Amygdala (tissue), 56 donors: ENCODE results near the gene CPNE4.
"Not testable (repeated sequence)": the region's sequence is repeated elsewhere in the genome, so short reads cannot be mapped to it uniquely, and the experiment has no call there.

Source experiments
- DNase-seq, 56 donors: peaks; one replicate each; lab custom pipeline; 2025; lab: John Stamatoyannopoulos, UW

The CPNE4 gene

DNA sequence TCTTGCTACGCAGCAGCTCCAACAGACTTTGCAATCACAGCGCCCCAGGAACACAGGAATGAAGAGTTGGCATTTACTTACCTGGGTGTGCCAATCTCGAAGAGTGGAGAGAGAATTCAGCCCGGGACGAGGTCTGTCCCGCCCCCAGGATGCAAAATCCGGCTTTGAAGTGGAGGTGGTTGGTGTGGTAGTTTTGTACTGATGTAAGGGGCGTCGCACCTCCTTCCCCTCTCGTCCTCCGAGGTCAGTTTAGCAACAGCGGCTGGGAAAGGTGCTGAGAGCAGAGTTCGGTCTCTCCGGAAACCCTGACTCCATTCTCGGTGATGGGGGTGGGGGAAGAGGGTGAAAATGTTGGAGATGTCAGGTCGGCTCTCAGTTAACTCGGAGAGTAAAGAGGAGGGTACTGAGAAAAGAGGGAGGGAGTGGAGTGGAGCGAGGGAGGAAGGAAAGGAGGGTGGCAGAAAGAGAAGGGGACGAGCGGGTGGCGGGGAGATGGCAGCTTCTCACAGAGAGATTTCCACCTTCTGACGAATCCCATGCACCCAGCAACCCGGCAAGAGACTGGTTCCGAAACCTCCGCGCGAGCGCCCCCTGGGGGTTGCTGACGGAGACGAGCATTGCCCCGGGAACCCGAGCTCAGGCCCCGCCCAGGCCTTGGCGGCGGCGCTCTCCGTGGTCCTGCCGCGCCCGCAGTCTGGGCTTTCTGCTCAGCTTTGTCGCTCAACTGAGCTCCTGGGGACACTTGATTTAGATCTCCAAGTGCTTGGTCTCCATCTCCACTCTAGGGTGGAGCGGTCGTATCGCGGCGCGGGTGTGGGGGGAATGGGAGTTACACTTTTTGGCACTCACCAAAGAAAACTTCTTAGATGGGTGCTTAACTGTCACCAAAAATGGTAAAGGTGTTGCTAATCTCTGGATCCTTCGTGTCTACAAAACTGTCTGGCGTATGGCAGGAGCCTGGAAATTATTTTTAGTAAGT, at the start of gene CPNE4:
TSS of gene CPNE4 (minus strand) at position 529 of the 979 bp plus-strand sequence.
- DNase-seq = peak in 55 of 56 donors; percentile 4 to 87 (median 57)

DNA sequence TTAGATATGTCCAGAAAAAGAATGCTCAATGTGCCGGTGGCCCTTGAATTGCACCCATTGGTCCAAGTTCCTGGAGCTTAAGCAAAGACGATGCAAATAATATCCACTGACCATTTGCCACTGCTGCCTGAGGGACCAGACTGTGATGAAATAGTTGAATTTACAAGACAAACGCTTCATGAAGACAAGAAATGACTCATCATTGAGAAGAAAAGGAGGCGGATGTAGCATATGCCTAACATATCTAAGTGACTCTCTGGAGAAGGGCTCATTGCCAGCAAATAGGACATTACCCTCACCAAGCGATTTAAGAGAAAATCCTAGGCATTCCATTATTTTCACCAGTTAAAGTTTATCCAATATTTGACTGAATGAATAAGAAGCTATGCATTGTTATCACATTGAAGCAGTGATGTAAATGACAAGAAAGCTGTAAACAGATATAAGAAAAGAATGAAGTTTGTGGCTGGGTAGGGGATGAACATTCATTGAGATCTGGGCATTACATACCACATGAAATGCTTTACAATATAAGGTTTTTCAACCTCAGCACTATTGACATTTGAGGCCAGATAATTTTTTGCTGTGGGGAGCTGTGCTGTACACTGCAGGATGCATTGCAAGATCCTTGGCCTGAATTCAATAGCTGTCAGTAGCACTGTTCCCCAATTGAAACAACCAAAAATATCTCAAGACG, 48.9 kb upstream of the CPNE4 start:
- DNase-seq = peak in 1 of 56 donors; percentile 8

DNA sequence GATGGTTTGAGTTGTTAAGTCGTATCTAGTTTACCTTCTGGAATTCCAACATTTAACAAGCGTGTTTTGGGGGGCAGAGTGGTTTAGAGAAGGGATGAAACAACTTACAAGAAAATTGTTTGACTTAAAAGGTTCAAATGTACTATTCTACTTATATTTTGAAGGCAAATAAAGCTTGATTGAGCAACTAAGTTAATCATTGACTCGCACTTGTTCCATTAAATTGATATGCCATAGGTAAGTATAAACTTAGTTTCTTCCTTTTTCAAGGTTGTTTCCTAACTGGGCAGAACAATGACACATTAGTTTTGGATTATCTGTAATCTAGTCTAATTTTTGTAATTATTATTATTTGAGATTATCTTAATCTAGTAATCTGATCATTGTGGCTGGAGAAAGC, 48.3 kb upstream of the CPNE4 start:
- DNase-seq = no peak

DNA sequence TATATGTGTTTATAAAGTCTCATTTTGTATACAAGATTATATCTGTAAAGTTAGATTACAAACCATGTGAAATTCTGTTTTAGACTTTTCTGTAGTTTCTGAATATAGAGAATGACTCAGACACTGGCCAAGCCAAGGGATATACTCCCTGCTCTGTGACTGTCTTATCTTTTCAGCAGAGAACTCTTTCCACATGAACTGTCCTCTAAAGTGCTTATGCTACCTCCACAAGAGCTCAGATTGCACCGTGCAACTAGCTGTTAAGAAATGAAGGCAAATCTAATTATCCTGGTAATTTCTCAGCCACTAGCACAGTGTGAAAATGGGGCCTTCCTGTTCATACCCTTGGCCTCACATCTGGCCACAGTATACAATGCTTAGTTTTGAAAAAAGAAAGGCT, 44.3 kb upstream of the CPNE4 start:
- DNase-seq = no peak

DNA sequence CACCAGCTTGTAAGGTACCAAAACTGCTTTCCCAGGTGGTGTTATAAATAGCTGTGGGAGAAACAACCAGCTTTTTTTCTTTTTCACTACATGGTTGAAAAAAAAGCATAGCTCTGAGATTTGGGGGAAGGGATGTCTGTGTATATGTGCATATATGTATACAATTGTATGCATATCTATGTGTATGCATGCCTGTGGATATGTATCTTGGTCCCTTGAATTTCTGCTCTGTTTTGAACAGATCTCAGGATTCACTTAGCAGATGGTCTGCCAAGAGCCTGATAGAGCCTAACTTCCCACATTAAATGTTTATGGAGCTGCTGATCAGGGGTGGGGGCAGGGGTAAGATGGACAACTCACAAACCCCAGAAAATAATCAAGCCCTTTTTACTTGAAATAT, 39.0 kb upstream of the CPNE4 start:
- DNase-seq = no peak

DNA sequence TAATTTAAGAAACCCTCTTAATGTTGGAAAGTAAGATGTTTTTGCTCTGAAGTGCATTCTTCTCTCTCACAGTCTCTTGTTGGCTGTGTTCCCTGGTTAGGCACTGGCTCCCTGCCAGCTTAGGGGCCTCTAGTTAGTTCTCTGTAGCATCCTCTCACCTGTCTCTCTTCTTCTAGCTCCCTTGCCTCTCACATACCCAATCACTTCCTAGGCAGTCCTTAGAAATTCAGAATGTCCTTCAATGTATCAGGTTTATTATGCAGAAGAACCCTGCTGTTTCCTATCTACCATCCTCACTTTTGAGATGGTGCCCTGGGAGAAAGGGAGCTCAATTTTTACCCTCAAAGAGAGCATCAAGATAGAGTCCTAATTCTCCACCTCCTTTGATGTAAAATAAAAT, 36.2 kb upstream of the CPNE4 start:
- DNase-seq = peak in 5 of 56 donors; percentile 2 to 5 (median 3)

DNA sequence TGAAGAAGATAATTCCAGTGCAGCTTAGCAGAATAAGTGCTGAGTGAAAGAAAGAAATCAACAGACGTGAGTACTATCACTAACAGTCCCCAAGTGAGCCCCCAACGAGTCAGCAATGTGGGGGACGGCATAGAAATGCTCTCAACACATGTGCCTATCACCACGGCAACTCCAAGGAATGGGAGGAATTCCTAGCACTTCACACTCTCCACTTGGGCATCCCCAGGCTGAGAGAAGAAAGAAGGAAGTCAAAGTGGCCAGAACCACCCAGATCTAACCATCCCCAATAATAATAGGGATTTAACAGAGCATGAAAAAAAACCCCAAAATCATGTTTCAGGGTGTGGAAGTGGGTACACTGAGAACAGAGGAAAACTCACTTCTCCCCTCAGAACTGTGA, 29.3 kb upstream of the CPNE4 start:
- DNase-seq = no peak

DNA sequence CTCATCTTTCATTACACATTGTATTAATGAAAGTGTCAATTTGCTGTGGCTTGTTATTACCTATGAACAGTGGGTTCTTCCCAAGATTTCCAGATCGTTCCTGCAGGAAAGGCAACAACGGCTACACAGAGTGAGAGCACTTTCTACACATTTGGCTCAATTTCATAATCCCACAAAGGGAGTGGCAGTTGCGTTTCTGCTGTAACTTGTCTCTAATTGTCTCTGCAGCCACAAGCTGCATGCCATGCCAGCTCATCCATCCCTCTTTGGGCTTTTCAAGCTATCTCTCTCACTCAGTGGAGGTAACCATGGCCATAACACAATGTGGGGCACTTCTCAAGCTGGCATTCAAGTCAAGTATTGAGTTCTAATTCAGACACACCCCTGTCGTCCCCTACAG, 27.7 kb upstream of the CPNE4 start:
- DNase-seq = no peak

DNA sequence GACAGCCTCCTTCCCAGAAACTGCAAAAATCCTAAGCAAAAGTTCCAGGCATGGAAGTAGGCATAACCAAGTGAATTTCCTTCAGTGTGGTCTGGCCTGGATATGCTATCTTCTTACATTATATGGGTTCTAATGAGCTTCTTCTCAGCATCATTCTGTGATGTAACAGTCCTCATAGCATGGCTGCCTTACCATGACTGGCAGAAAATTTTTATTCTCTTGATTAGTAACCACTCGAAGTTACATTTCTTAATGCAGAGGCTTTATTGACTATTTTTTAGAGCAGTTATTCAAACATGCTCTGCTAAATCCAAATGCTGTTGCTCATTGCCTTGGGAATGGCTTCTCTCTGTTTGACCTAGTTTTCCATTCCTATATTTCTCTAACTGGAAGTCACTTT, 21.1 kb upstream of the CPNE4 start:
- DNase-seq = no peak

DNA sequence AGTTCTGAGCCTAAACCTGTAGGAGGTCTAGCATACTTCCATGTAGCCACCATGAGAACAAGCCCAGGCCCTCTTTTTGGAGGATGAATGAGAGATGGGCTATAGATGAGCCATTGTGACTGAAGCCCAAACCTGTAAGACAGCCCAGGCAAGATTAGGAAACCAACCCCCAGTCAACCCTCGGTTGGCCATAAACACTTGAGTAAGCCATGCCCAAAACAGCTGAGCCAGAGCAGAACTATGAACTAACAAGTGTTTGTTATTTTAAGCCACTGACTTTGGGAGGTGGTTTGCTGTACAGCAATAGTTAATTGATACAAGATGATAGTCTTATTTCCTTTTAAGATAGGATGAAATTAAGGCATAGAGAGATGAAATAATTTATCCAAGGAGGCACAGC, 12.4 kb upstream of the CPNE4 start:
- DNase-seq = no peak

DNA sequence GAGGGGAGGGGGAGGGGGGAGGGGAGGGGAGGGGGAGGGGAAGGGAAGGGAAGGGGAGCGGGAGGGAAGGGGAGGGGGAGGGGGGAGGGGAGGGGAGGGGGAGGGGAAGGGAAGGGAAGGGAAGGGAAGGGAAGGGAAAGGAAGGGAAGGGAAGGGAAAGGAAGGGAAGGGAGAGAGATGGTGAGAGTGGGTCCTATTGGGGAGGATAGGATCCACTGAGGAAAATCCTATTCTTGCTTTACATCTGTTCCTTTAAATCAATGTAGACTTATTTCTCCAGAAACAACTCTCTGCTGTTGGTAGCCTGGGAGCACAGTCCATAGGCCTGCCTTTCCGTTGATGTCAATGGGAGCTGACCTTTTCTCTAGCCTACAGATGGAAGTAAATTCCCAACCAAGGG, 10.1 kb upstream of the CPNE4 start:
- DNase-seq = not testable (repeated sequence)

DNA sequence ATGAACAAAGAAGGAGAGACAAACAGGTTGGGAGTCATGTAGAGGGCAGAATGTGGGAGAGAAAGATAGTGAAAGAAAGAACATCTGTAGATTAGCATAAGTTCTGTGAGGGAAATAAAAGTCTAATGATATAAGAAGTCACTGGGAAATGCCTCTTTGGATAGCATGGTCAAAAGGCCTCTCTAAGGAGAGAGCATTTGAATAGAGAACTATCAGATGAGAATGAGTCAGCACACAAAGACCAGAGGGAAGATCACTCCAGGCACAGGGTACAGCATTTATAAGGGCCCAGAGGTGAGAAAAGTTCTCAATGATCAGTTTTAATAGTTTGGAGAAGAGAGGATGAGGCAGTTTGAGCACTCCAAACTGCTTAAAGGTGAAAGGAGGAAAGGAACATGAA, 7.9 kb upstream of the CPNE4 start:
- no peak for DNase-seq

DNA sequence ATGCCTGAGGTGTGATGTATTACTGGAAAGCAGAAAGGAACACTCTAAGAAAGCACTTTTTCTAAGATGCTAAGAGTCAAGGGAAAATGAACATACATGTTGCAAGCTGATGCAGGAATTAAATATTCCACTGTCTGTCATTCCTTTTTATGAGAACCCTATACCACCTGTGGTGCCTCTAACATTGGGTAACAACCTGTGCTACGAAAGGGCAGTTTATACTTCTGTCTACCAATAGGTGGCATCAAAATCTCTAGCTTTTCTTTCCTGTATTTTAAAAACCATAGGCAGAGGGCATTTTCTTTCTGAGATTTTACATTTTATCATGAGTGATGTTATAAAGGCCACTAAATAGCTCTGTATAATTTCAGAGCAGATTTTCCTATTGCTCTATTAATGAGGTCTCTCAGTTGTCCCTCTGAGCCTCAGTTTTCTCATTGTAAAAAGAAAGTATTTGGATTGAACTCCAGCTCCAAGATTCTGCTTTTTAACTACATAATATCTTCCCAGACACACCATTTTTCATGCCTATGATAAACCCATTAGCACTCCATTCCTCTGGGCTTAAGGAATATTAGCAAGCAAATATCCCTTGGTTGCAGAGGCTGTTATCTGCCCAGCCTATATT, 3.5 kb upstream of the CPNE4 start:
- DNase-seq = no peak

DNA sequence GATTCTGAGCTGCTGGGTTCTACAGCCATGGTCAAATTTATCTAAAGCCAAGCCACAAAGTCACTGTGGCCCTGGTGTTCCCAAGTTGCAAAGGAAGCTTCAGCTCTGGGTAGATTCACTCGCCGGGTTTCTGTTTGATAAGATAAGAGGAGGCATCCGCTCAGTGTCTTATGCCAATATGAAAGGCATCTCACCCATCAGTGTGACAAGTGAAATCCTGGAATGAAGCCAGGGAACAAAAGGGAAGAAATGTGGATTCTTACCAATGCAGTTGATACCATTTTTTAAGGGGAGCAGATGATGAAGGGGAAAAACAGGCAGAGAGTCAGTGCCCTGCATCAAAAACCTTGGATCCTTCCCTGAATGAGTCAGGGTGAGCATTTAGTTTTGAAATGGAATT, 2.8 kb upstream of the CPNE4 start:
- no peak for DNase-seq

DNA sequence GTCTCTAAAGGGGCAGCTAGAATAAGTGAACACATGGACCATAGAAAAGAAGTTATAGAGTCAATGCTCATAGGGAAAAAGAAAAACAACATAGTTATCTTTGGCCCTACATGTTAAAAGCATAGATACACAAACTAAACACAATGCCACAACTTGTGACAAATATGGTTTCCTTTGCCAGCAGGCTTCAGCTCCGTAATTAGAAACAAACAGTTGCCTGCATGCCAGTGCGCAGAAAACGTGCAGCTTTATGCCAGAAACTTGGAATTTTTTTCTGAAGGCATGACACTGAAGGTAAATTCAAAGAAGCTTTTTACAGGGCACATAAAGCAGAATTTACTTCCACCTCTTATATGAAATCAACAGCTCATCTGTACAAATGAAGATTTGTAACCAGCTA, 2.2 kb upstream of the CPNE4 start:
- DNase-seq = no peak

DNA sequence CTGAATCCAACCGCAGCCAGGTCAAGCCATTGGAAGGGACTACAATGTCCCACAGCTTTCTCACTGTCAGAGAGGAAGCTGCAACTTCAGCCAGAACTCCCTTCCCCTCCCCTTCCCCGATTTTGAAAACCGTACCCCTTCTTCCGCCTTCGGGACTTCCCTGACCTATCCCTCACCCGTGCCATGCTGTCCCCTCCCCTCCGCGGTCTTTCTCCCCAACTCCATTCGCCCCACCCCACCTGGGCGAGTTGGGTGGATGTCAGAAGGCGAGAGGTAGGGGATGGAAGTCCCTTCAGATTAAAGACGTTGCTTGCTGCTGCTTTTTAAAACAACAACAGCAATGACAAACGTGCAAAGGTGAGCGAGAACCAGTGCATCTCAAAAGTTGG, 723 bp downstream of the CPNE4 start:
- no peak for DNase-seq

DNA sequence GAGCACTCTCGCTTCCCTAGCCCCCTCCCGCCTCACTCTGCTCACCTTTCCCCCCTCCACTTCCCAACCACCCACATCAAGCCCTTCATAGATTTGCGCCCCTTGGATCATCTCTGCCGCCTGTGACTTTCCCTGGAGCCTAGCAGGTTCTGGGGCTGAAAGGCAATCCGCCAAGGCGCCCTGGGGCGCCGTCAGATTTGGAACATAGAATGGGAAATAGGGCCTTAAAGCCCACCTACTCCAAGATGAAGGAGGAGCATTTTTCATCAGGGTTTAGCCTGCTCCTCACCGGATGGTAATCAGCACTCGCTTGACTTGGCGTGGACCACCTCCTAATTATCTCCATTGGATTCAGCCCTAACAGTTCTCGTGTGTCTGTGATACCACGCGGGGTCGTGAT, 1.3 kb downstream of the CPNE4 start:
- DNase-seq = no peak

DNA sequence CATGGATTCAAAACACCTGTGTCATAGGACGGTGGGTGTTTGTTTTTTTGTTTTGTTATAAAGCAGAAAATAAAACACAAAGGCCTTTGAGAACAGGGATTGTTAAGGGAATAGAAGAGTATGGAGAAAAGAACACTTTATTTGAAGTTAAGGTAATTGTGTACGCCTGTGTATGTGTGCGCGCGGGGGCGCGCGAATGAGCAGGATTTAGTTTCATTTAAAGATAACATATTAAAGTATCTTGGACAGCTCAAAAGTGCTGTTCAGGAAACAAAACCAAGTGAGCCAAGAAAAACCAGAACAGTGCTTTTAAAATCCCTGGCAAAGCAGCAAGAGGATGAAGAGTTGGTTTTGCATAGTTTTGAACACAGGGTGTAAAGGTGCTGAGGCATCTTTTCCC, 1.9 kb downstream of the CPNE4 start:
- peak in 1 of 56 donors; percentile 5 for DNase-seq

DNA sequence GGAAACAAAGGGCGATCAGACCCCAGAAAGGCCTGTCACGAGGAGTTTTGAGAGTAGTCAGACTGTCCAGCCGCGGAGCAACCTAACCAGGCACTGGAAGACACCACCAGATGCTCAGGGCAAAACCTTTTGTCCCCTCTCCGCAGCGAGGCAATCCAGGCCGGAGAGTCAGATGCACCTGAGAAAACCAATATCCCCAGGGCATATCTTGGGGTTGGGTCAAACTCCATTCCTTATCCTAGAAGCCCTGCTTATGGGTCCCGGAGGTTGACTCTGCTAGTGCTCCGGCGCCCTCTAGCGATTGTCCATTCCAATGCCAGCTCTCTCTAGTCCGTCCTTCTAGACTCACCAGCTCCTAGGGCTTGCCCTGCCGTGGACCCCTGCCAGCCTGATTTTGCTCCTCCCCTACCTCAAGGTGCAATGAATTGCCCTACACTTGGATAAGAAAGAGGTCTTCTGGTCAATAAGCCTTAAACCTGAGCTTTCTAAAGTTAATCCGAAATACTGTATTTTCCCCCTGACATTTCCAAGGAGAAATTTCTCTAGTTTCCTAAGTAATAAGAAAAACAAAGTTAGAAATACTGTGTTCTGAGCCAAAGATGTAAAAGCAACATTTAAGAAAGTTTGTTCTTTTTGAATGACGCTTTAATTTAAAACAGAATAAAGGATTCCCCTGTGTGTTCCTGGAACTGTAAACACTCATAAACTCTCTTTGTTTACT, 5.5 kb downstream of the CPNE4 start:
- DNase-seq = peak in 53 of 56 donors; percentile 1 to 86 (median 49)

DNA sequence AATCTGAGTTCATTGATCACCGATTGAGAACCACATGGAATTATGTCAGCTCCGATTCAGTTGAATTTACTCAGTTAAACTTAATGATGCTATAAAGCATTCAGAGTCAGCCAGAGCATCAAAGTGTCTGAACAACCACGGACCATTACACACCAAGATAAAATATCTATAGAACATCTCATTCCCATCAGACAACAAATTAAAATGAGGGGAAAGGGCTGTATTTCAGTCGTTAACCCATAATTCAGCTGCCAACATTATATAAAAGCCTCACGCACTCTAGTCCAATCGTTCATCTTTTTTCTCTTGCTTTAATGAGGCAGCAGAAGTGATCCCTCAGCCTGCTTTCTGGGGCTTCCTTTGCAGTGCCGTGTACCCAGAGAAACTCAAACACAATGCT, 11.9 kb downstream of the CPNE4 start:
- no peak for DNase-seq

DNA sequence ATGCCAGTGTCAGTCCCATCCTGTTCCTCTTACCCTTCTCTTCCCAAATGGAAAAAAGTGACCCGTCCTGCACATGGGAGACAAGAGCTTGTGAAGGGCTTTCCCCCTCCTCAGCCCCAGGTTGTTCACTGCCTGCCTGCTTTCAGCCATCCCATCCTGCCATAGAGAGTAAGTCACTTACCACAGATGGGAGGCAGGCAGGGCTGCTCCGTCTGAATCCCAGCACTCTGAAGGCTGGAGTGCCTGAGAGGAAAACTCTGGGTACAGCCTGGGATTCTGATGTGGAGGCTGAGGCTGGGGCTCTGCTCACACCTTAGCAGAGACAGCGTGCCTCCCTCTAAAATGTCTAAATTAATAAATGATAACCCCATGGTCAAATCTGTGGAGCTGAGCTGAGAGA, 14.8 kb downstream of the CPNE4 start:
- DNase-seq = no peak
